IPS DF 6.9 (cell line): ENCODE results near the gene ELP5.

ENCODE experiments used
- DNase-seq: peaks from one replicate; pipeline ENCODE4 v3.0.0-alpha.2; 2013; ENCODE audit warnings: low read depth, low spot score
- H3K27ac ChIP-seq: one replicate; pipeline ENCODE4 v1.5.1; 2013; ENCODE audit warnings: low read length, control low read depth
- H3K27me3 ChIP-seq: 2 replicates; pipeline ENCODE4 v1.6.1; 2013; ENCODE audit warnings: mild to moderate bottlenecking, low read length; ENCODE audit not compliant: control insufficient read depth, insufficient read depth
- H3K36me3 ChIP-seq: 2 replicates; pipeline ENCODE4 v1.6.1; 2013; ENCODE audit warnings: low read length; ENCODE audit not compliant: control insufficient read depth, insufficient read depth
- H3K4me1 ChIP-seq: 2 replicates; pipeline ENCODE4 v1.6.1; 2013; ENCODE audit warnings: low read length; ENCODE audit not compliant: control insufficient read depth, insufficient read depth
- H3K4me3 ChIP-seq: 2 replicates; pipeline ENCODE4 v1.5.1; 2013; ENCODE audit warnings: mild to moderate bottlenecking, low read length
- H3K9me3 ChIP-seq: 2 replicates; pipeline ENCODE4 v1.6.1; 2013; ENCODE audit warnings: low read length, inconsistent platforms; ENCODE audit not compliant: control insufficient read depth, insufficient read depth
- WGBS: extraction: QIAGEN DNeasy Blood & Tissue Kit; methylation state at CpG from one replicate; pipeline ENCODE4 v1.1.7; 2013; ENCODE audit warnings: mixed read lengths, missing lambda C conversion rate; ENCODE audit not compliant: insufficient read length, insufficient coverage; 5-methylcytosine and 5-hydroxymethylcytosine counted together

The ELP5 gene

GRCh38 chr17:7252176-7253043, at the start of gene ELP5:
ELP5 (plus strand) TSS chr17:7252215; CDS start chr17:7252551, 336 bp downstream.
- no CpG with 5 or more reads among the region's 55 CpGs for WGBS

GRCh38 chr17:7203391-7203790, 48.6 kb upstream of the ELP5 start:
- H3K36me3 ChIP-seq: peaks cover 14% of the 10 kb centered on the region; the same call in 1 of the 2 replicates
- H3K4me1 ChIP-seq: peaks cover 9% of the 10 kb centered on the region
- H3K9me3 ChIP-seq: no peaks in the 10 kb centered on the region
- H3K27me3 ChIP-seq: no peaks in the 10 kb centered on the region
- no peak for DNase-seq
- H3K4me3 ChIP-seq: no peak overlapping the region
- WGBS: no CpG with 5 or more reads among the region's 16 CpGs
- H3K27ac ChIP-seq: no peak overlapping the region

More at GRCh38 chr17:7252176-7253043, at the start of gene ELP5:
- Histone ChIP-seq H3K4me1 (no peaks in the 10 kb centered on the region), H3K9me3 (no peaks in the 10 kb centered on the region), H3K27me3 (no peaks in the 10 kb centered on the region), H3K36me3 (peaks cover 7% of the 10 kb centered on the region; the same call in 1 of the 2 replicates), H3K27ac (no peak within 1 kb of the TSS), H3K4me3 (peak within 1 kb of the TSS; percentile 87)
- no peak for DNase-seq

- no peaks in the 10 kb centered on the region for H3K9me3 ChIP-seq
- no peak for DNase-seq
- H3K4me3 ChIP-seq: no peak overlapping the region; the same call in 1 of the 2 replicates
- H3K27me3 ChIP-seq: no peaks in the 10 kb centered on the region
- H3K27ac ChIP-seq: no peak overlapping the region
- H3K36me3 ChIP-seq: peaks cover 14% of the 10 kb centered on the region; the same call in 1 of the 2 replicates
- no CpG with 5 or more reads among the region's 15 CpGs for WGBS
- peaks cover 17% of the 10 kb centered on the region for H3K4me1 ChIP-seq
These were observed 47.7 kb upstream of the ELP5 start for GRCh38 chr17:7204336-7204735.

GRCh38 chr17:7204828-7205461, 47.1 kb upstream of the ELP5 start:
- WGBS: no CpG with 5 or more reads among the region's 34 CpGs
- no peak overlapping the region for H3K27ac ChIP-seq
- no peaks in the 10 kb centered on the region for H3K9me3 ChIP-seq
- peaks cover 17% of the 10 kb centered on the region for H3K4me1 ChIP-seq
- no peaks in the 10 kb centered on the region for H3K27me3 ChIP-seq
- H3K4me3 ChIP-seq: peak overlapping the region; percentile 49; the same call in 1 of the 2 replicates
- peak; percentile 89 for DNase-seq
- H3K36me3 ChIP-seq: peaks cover 14% of the 10 kb centered on the region; the same call in 1 of the 2 replicates

GRCh38 chr17:7205561-7205960, 46.5 kb upstream of the ELP5 start:
- no peaks in the 10 kb centered on the region for H3K9me3 ChIP-seq
- H3K27me3 ChIP-seq: no peaks in the 10 kb centered on the region
- 100% methylated on average over 1 of the region's 15 CpGs for WGBS
- DNase-seq: no peak
- H3K4me3 ChIP-seq: peak overlapping the region; percentile 49; the same call in 1 of the 2 replicates
- H3K4me1 ChIP-seq: peaks cover 17% of the 10 kb centered on the region
- H3K27ac ChIP-seq: no peak overlapping the region
- peaks cover 14% of the 10 kb centered on the region; the same call in 1 of the 2 replicates for H3K36me3 ChIP-seq

- H3K27ac ChIP-seq: no peak overlapping the region
- H3K4me3 ChIP-seq: no peak overlapping the region; the same call in 1 of the 2 replicates
- WGBS: no CpG with 5 or more reads among the region's 24 CpGs
- peaks cover 14% of the 10 kb centered on the region; the same call in 1 of the 2 replicates for H3K36me3 ChIP-seq
- no peaks in the 10 kb centered on the region for H3K27me3 ChIP-seq
- H3K4me1 ChIP-seq: peaks cover 17% of the 10 kb centered on the region
- H3K9me3 ChIP-seq: no peaks in the 10 kb centered on the region
- no peak for DNase-seq
These were observed 44.7 kb upstream of the ELP5 start for GRCh38 chr17:7207120-7208001.

GRCh38 chr17:7208027-7208571, 43.9 kb upstream of the ELP5 start:
- H3K27ac ChIP-seq: no peak overlapping the region
- WGBS: no CpG with 5 or more reads among the region's 21 CpGs
- H3K4me3 ChIP-seq: peak overlapping the region; percentile 14; the same call in 1 of the 2 replicates
- H3K36me3 ChIP-seq: peaks cover 8% of the 10 kb centered on the region; the same call in 1 of the 2 replicates
- no peaks in the 10 kb centered on the region for H3K27me3 ChIP-seq
- H3K4me1 ChIP-seq: peaks cover 17% of the 10 kb centered on the region
- DNase-seq: no peak
- H3K9me3 ChIP-seq: no peaks in the 10 kb centered on the region

GRCh38 chr17:7208754-7209460, 43.1 kb upstream of the ELP5 start:
- H3K27me3 ChIP-seq: no peaks in the 10 kb centered on the region
- no peak for DNase-seq
- no CpG with 5 or more reads among the region's 9 CpGs for WGBS
- 0 out of 2 replicates have a peak, but pooled peaks cover 1% of the 10 kb centered on the region for H3K36me3 ChIP-seq
- no peak overlapping the region for H3K27ac ChIP-seq
- H3K9me3 ChIP-seq: no peaks in the 10 kb centered on the region
- peaks cover 17% of the 10 kb centered on the region for H3K4me1 ChIP-seq
- H3K4me3 ChIP-seq: no peak overlapping the region

- Histone ChIP-seq H3K27ac (no peak overlapping the region), H3K9me3 (no peaks in the 10 kb centered on the region), H3K4me3 (peak overlapping the region; percentile 25; the same call in 1 of the 2 replicates), H3K27me3 (no peaks in the 10 kb centered on the region), H3K4me1 (peaks cover 13% of the 10 kb centered on the region), H3K36me3 (no peaks in the 10 kb centered on the region)
- no peak for DNase-seq
- no CpG with 5 or more reads among the region's 37 CpGs for WGBS
These were observed 40.3 kb upstream of the ELP5 start for GRCh38 chr17:7211491-7212273.
